GM18519 (cell line): Measurements from ENCODE around the gene CA14.
"Not testable (repeated sequence)": the region's sequence is repeated elsewhere in the genome, so short reads cannot be mapped to it uniquely, and the experiment has no call there.

Source experiments
- ATAC-seq: cut with Tn5 transposase; IDR thresholded peaks from one replicate; pipeline ENCODE4 v1.9.1; 2021; ENCODE audit warnings: mild to moderate bottlenecking, moderate library complexity; ENCODE audit not compliant: unreplicated experiment, low FRiP score

CA14 gene

DNA sequence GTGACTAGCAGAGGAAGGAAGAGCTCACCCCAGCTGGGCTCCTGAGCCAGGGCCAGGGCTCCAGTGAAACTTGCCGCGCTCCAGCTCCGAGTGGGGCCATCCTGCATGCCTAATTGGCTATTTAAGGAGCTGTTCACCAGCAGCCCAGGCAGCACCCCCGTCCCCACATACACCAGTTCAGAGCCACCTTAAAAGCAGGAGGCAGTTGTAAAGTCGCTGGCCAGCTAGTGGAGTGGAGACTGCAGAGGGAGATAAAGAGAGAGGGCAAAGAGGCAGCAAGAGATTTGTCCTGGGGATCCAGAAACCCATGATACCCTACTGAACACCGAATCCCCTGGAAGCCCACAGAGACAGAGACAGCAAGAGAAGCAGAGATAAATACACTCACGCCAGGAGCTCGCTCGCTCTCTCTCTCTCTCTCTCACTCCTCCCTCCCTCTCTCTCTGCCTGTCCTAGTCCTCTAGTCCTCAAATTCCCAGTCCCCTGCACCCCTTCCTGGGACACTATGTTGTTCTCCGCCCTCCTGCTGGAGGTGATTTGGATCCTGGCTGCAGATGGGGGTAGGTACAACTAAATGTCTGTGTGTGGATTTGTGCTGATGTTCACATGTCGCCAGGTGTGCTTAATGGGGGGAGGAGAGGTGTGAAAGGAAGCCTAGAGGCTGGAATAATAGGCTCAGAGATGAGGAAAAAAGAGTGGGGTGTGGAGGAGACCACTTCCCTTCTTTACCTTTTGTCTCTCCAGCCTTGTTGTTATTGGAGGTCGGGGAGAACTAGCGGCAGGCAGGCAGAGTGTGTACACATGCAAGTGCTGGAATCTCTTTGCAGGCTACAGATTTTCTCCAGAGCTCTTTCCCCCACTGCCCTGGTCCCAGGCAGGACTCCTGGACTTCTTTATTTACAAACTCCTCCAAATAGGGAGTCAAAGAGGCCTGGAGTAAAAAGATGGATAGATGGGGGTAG lies at the start of gene CA14:
CA14 (plus strand) TSS at position 151 of the 962 bp plus-strand sequence; CDS start at position 506, 355 bp downstream.
- no peak for ATAC-seq

DNA sequence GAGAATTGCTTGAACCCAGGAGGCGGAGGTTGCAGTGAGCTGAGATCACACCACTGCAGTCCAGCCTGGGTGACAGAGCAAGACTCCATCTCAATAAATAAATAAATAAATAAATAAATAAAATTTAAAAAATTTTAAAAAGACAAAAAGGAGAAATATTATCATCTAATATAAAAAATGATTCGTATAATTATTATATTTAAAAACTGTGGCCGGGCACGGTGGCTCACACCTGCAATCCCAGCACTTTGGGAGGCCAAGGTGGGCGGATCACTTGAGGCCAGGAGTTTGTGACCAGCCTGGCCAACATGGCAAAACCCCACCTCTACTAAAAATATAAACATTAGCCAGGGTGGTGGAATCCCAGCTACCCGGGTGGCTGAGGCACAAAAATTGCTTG lies 49.1 kb upstream of the CA14 start:
- not testable (repeated sequence) for ATAC-seq

DNA sequence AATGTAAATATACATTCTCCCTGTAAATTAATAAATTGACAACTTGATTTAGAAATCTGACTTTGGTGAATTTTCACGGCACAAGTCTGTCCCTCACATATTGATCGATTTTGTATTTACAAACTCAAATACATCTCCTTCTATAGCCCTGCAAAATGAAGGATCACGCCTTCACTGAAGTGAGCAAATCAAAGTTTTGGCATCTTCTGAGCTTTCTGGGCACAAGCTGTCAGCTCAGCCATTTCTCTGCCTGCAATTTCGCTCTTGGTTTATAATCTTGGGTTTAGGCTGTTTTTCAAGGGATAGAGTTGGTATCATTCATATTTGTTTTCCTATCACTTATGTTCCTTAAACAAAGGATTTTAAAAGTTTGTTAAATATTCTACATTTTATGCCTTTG lies 47.5 kb upstream of the CA14 start:
- ATAC-seq: no peak

DNA sequence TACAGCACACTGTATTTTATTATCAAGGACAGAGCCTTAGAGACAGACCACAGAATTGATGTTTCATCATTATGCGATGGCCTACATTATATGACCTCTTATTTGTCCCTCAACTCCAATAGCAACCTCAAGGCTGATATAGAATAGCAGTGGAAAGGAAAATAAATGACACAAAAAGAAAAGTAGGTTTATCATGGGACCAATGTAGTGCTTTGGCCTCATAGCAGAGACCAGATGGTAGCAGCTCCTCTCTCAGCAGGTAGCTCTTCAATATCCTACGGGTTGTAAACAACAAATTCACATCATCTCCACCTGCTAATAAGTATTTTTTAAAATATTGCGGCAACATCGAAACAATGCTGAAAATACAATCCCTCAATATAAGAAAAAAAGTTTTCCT lies 46.9 kb upstream of the CA14 start:
- ATAC-seq: no peak

DNA sequence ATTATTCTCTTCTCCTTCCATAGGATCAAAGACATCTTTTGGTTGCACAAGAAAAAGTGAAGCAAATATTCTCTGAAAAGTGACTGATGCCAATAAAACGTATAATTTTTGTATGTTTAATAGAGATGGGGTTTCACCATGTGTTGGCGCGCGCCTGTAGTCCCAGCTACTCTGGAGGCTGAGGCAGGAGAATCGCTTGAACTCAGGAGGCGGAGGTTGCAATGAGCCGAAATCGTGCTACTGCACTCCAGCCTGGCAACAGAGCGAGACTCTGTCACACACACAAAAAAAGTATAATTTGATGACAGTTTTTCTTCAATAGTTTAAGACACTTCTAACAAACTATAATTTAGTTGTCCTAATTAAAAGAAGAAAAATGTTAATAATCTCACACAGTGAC lies 45.5 kb upstream of the CA14 start:
- ATAC-seq: no peak

DNA sequence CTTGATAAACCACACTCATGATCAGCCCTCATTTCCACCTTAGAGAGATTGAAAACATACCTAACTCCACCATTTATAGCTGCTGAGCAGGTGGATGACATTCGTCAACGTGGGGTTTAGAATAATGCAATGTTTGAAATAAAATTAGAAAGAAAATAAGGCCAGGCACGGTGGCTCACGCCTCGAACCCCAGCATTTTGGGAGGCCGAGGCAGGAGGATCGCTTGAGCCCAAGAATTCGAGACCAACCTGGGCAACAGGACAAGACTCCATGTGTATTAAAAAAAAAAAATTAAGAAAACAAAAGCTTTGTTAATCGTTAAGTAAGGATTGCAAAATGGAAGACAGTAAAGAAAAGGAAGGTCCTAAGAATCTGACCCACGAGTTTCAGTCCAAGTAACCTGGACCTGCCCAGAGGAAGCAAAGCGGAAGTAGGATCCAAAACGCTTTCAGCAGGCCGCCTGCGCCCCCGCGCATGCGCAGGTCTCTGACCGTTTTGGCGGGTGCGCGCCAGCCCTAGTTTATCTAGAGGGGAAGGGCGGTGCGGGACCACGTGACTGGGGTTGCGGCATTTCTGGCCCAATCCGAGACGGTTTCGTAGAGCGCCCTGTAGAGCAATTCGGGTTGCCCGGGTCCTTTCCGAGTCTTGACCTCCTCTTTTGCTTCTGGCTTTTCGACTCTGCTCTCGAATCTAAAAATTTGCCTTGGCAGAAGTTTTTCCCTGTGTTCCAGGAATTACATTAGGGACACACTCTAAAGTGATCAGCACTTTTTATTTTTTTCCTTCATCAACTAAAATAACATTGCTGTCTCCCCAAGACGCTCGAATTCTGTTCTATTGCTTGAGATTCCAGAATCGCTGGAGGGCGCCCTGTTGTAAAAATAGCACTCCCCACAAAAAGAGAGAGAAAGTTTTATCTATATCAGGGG lies 44.1 kb upstream of the CA14 start:
- no peak for ATAC-seq

DNA sequence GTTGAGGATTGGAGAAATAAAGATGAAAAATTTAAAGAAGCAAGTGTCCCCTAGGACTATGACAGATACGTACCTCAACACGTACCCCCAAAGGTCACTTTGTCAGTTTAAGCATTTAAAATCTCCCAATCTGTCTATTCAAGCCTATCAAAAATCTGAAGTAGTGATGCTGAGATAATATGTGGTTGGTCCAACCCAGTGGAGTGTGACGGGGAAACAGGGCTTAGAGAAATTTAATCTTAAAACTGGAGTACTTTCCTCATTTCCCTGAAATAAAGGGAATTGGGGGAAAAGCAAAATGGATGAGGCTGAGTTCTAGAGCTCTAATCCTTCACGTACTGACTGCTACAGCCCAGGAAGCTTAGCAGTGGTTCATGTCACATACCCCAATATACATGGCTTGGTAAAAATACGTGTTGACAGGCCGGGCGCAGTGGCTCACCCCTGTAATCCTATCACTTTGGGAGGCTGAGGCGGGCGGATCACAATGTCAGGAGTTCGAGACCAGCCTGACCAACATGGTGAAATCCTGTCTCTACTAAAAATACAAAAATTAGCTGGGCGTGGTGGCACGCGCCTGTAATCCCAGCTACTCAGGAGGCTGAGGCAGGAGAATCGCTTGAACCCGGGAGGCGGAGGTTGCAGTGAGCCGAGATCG lies 43.3 kb upstream of the CA14 start:
- ATAC-seq: not testable (repeated sequence)

DNA sequence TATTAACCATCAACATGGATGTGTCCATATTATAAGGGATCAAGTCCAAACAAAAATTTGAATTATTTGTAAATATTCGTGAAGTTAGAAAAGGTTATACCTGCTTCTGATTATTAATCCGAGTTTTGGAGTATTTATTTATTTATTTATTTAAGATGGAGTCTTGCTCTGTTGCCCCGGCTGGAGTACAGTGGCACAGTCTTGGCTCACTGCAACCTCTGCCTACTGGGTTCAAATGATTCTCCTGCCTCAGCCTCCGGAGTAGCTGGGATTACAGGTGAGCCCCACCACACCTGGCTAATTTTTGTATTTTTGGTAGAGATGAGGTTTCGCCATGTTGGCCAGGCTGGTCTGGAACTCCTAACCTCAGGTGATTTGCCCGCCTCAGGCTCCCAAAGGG lies 41.7 kb upstream of the CA14 start:
- not testable (repeated sequence) for ATAC-seq

DNA sequence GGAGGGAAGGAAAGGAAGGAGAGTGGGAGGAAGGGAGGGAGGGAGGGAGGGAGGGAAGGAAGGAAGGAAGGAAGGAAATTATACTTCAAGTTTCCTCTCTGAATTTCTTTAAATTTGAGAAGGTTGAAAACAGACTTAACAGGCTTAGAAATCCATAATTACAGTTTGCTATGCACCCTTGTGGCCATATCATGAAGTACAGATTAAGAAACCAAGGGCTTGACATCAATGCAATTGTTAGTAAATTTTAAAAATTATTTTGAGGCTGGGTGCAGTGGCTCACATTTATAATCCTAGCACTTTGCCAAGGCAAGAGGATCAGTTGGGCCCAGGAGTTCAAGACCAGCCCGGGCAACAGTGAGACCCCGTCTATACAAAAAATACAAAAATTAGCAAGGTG lies 36.0 kb upstream of the CA14 start:
- no peak for ATAC-seq

DNA sequence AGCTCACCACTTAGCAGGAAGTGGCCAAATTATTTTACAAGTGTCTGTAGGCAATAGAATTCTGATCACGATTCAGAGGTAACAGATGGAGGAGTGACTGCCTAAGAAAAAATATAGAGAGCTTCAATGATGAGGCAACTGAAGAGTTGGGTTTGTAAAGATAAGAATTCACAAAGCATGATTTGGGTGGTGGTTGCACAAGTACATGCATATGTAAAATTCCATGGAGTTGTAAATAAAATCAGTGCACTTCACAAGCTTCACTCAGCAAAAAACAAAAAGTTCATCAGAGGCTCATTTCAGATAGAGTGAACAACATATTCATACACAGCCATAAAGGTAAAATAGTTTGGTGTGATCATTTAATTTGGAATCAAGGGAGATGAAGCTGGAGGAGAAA lies 32.6 kb upstream of the CA14 start:
- ATAC-seq: no peak

DNA sequence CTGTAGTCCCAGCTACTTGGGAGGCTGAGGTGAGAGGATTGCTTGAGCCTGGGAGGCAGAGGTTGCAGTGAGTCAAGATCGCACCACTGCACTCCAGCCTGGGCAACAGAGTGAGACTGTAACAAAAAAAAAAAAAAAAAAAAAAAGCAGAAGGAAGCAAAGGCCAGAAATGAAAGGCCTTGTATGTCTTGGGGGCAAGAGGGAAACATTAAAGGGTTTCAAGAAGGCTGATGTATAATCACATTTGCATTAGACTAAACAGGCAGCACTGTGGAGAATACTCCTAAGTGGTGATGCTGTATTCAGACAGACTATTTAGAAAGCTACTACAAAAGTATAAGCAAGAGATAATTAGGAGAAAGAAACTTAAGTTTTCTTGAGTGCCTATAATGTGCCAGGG lies 32.0 kb upstream of the CA14 start:
- no peak for ATAC-seq

DNA sequence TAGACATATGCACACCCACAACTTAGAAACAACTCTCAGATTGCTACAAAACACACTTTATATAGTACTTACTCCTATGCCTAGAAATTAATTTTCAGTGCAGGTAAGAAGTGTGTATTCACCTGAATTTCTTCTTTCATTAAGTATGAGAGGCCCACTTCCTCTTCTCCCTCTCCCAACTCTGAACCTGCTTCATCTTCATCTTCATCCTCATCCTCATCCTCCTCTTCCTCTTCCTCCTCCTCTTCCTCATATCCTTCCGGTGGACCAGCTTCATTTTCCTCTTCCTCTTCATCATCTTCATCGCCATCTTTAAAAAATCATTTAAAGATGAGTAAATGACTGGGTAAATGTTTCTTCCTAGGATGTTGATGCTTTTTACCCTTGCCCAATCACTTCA lies 31.1 kb upstream of the CA14 start:
- ATAC-seq: no peak

DNA sequence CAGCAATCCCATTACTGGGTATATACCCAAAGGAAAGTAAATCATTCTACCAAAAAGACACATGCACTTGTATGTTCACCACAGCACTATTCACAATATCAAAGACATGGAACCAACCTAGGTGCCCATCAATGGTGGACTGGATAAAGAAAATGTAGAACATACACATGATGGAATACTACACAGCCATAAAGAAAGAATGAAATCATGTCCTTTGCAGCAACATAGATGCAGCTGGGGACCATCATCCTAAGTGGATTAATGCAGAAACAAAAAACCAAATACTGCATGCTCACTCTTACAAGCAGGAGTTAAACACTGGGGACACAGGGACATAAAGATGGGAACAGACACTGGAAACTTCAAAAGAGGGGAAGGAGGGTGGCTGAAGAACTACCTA lies 30.3 kb upstream of the CA14 start:
- no peak for ATAC-seq

DNA sequence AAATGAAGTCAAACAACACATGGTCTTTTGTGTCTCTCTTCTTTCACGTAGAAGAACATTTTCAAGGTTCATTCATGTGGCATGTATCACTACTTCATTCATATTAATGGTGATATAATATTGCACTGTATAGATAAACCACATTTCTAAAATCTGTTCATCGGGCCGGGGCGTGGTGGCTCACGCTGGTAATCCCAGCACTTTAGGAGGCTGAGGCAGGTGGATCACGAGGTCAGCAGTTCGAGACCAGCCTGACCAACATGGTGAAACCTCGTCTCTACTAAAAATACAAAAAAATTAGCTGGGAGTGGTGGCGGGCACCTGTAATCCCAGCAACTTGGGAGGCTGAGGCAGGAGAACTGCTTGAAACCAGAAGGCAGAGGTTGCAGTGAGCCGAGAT lies 29.3 kb upstream of the CA14 start:
- ATAC-seq: not testable (repeated sequence)

DNA sequence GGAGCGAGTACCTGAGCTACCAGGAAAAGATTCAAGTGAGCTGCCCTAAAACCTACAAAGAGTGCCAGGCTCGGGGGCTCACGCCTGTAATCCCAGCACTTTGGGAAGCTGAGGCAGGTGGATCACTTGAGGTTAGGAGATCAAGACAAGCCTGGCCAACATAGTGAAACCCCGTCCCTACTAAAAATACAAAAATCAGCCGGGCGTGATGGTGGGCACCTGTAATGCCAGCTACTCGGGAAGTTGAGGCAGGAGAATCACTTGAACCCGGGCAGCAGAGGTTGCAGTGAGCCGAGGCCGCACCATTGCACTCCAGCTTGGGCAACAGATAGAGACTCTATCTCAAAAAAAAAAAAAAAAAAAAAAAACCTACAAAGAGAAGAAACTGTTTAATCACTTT lies 24.7 kb upstream of the CA14 start:
- ATAC-seq: not testable (repeated sequence)

DNA sequence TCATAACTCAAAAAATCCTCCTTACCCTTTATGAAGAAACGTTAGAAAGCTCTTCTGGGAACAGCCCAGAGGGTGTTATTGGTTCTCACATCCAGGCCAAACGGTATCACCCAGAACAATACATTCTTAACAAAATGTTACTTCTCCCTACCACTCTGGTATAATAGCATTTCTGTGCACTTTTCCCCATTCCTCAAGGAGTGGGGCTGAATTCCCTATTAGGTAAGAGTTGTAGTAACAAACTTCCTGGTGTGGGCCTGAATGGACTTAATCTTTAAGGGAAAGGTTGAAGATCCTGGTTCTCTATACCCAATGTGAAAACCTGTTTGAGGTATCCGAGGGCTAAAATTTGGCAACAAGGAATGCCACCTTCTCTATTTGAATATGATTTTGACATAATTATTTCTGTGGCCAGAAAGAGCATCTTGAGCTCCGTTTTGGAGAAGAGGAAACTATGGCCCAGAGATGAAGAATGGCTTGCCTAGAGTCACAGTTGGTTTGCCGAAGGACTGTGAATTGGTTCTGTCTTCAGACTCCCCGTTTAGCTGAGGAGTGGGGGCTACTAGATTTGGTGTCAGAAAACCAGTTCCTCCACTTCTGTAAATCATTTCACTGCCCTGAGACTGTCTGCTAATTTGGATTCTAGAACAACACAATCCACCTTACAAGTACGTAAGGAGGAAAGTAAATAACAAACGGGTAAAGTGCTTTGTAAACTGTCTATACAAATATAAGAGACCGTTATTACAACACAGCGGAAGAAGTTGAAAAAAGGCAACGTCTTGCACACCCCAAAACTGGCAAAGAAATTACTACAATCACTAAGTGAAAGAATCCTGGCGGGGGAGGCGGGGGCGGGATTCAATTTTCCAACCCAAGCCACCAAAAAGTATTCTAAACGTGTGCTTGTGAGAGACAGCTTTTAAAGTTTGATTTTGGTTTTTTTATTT lies 23.9 kb upstream of the CA14 start:
- ATAC-seq: no peak

DNA sequence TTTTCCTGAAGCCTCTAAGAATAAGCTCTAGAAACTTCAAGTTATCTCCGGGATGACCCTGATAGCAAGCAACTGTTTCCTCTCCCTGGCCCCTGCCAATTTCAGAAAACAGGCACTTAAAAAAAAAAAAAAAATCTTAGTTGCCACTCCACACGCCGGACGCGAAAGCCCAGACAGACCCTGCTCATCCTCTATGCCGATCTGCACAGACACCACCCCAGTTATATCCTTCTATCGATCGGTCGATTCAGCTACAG lies 23.3 kb upstream of the CA14 start:
- ATAC-seq: no peak

DNA sequence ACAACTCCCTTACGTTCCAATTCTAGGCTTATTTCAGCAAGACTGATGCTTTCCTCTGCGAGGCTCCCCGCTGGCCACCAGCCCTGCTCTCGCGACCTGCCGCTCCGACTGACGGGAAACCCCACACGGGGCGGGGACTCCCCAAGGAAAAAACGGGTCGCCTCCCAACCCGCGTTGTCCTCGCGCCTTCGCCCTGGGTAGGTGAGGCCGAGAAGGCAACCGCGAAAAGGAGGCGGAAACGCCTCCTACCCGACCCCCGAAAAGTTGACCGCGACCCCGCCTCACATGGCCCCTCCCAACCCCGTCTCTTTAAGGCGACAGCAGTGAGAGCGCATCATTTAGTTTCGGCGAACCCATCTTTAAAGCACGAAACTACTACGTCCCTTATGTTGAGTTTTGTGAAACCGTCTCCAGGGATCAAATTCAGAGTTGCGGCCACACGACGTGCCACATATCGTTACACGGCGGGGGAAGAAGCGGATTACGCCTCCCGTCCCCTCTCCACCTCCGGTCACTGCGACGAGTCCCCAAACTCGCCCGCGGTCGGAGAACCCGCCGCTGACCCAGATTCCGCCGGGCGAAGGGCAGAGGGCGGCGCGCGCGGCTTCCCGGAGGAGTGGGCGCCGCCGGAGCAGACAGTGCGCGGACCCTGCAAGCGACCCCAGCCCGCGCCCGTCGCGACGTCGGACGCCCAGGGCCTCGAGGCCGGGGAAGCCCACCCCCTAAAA lies 22.8 kb upstream of the CA14 start:
- ATAC-seq: no peak

DNA sequence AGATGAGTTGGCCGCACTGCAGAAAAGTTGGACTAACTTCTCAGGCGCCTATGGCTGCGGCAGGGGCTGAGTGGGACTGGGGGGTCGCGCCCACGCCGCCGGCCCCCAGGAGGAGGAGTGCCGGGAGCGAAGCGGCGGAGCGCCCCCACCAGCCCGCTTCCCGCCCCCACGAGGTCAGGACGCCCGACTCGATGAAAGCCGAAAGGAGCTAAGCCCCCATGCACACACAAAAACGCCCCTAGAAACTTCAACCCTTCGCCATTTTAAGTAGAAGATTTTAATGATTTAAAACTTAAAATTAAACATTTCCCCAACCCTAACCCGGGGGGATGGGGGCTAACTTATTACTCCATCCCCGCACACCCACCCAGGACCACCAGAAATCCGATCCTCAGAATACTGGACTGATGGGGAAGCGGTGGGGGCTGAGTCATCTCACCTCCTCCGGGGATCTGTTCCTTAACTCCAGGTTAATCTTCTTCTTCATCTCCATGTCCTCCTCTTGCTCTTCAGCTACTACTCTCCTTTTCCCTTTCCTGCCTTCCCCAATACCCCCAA lies 22.2 kb upstream of the CA14 start:
- no peak for ATAC-seq
